Eye (tissue), 1 donor: ENCODE results near the gene RANBP3.
"Not testable (repeated sequence)": the region's sequence is repeated elsewhere in the genome, so short reads cannot be mapped to it uniquely, and the experiment has no call there.

Experiments
- DNase-seq: peaks from one replicate; pipeline ENCODE4 v3.0.0-alpha.2; 2015

Gene RANBP3

DNA sequence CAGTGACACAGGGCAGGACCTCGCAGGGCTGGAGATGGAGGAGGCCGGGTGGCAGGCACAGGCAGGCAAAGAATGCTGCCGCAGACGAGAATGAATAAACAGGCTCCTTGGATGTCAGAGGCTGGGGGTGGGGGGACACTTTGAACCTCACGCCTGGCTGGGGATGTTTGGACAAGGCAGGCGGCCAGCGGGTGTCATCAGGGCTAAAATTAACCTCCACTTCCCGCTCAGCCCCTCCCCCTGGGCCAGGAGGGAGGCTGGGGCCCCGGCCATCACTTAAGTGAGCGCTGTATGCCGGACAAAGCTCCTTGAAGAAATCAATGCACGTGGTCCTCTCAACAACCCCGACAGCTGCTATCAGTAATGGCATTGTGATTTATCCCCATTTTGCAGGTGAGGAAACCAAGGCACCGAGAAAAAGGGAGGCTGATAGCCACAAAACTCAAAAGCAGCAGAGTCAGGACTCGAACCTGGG, 97.3 kb downstream of the RANBP3 start:
- DNase-seq, result peak; percentile 40

DNA sequence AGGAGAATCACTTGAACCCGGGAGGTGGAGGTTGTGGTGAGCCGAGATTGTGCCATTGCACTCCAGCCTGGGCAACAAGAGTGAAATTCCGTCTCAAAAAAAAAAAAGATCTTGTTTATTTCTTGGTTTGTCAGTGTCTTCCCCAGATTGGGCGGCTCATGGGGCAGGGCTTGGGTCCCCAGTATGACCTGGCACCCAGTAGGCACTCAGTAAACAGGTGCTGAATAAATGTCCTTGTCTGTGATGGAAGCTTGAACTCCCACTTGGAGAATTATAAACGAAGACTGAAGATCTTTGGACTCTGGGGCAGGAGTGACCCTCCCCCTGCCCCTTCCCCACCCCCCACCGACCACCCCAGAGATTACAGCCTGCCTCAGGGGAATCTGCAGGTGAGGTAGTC, 97.7 kb downstream of the RANBP3 start:
- no peak for DNase-seq

GRCh38 chr19:5877882-5878281, 100.1 kb downstream of the RANBP3 start:
- DNase-seq, result no peak

DNA sequence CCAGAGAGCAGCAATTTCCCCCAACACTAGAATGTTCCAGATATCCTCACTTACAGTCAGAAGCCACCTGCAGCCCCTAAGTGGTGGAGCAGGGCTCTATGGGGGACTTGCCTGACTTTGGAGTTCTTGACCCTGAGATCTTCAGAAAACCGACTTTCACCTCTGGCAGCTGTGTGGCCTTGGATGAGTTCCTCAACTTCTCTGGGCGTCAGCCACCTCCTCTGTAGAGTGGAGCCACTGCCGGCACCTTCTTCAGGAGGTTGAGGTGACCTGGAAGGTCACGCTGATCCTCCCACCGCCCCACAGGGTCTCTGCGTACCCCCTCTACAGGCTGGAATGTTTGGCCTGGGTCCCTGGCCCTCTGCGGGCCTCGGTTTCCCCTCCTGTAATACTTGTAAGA, 100.5 kb downstream of the RANBP3 start:
- no peak for DNase-seq

DNA sequence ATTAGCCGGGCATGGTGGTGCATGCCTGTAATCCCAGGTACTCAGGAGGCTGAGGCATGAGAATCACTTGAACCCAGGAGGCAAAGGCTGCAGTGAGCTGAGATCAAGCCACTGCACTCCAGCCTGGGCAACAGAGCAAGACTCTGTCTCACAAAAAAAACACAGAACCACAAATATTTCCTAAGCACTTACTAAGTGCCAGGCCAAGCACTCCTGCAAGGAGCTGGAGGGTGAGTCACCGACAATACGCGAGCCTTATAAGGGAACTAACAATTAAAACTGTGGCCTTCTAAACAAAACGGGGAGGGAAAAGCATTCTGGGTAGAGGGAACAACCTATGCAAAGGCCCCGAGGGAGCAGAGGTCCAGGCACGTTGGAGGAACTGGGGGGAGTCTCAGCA, 103.4 kb downstream of the RANBP3 start:
- not testable (repeated sequence) for DNase-seq

DNA sequence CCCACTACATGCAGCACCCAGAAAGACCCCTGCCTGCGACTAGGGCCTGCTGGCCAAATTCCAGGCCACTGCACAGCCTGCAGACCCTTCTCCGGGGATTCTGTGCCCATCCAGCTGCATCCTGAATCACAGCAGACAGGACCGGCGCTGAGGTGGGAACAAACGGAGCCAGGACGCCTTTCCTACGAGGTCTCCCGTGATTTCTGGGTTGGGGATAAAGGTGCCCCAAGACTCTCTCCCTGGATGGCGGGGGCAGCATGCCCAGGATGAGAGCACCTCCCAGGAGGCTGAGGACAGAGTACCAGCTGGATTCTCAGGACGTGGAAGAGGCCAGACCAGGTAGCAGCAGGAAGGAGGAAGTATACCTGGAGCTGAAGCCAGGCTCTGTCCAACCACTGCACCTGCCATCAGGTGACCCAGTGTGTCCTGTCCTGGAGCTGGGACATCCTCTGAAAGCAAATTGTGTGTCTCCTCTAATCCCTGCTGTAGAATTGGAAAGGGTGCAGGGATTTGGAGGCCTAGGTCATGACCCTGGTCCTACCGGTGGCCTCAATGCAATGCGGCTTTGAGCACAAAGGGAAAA, 104.2 kb downstream of the RANBP3 start:
- no peak for DNase-seq

DNA sequence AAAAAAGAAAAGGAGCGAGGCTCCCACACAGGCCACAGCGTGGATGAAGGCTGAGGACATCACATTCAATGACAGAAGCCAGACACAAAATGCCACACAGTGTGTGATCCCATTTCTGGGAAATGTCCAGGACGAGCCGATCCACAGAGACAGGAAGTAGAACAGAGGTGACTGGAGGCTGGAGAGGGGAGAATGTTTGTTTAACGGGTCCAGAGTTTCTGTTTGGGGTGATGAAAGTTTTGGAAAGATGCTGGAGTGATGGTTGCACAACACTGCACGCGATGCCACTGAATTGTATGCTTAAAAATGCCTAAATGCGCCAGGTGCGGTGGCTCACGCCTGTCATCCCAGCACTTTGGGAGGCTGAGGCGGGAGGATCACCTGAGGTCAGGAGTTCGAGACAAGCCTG, 107.0 kb downstream of the RANBP3 start:
- no peak for DNase-seq

DNA sequence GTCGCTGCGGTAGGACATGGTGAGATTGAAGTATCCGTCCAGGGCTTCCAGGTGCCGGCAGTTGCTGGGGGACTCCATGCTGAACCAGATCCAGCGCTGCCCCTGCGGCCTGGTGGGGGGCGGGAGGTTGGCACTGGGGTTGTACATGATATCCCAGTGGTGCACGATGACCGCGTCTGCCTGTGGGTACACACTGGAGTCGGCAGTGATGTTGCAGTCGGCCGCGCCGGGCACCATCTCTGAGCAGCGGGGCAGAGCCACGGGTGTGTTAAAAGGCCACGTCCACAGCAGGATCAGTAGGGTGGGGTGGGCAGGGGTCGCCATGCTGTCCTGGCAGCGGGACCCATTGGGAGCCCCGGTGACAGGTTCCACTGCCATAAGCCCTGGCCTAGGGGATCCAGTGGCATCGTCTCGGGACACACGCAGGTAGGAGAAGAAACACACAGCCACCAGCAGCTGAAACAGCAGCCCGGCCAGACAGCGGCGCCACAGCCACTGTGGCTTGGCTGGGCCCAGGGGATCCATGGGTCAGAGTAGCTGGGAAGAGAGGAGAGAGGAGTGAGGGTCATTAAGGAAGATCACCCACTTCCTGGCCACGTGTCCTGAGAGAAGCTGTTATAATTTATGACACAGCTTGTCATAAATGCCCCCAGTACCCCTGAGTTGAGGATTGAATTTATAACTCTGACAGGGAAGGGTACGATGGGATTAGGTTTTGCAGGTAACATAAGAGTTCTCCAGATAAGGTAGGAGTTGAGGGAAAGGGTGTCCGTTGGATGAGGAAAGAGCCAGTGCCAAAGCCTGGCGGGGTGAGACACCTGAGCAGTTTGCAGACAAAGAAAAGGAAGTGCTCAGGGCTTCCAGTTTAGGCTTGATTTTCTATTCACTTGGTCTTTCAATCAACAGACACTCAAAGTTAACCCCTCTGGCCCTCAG, 110.5 kb downstream of the RANBP3 start:
- DNase-seq, result no peak
